Endodermal cell (in vitro differentiated cells): Measurements from ENCODE around the gene SPOCK1. TPM values are rescaled to one million over a fixed set of nuclear protein-coding genes. Genes with fewer than 3 reads are reported as not detected.

Experiments used
- DNase-seq: peaks from one replicate; pipeline ENCODE4 v3.0.0-alpha.2; 2017
- H3K27ac ChIP-seq: 2 replicates; pipeline ENCODE4 v1.5.1; 2013; ENCODE audit warnings: mild to moderate bottlenecking, low read depth, low read length, moderate library complexity
- H3K27me3 ChIP-seq: 2 replicates; pipeline ENCODE4 v1.6.1; 2013; ENCODE audit warnings: mild to moderate bottlenecking, low read length, moderate library complexity; ENCODE audit not compliant: insufficient read depth, control insufficient read depth, poor library complexity, severe bottlenecking
- H3K36me3 ChIP-seq: 2 replicates; pipeline ENCODE4 v1.7.0; 2013; ENCODE audit warnings: mild to moderate bottlenecking, low read length, moderate library complexity; ENCODE audit not compliant: control insufficient read depth, insufficient read depth
- H3K4me1 ChIP-seq: one replicate; pipeline ENCODE4 v1.7.0; 2013; ENCODE audit warnings: low read length; ENCODE audit not compliant: control insufficient read depth, insufficient read depth
- H3K4me3 ChIP-seq: 2 replicates; pipeline ENCODE4 v1.5.1; 2013; ENCODE audit warnings: mild to moderate bottlenecking, low read length, moderate library complexity
- H3K9ac ChIP-seq: 2 replicates; pipeline ENCODE4 v1.6.1; 2013; ENCODE audit warnings: mild to moderate bottlenecking, low read length, moderate library complexity; ENCODE audit not compliant: poor library complexity, severe bottlenecking; ENCODE audit errors: extremely low read depth
- H3K9me3 ChIP-seq: 2 replicates; pipeline ENCODE4 v1.6.1; 2013; ENCODE audit warnings: mild to moderate bottlenecking, low read length, moderate library complexity; ENCODE audit not compliant: control insufficient read depth
- H3K27ac Mint-ChIP-seq: 2 replicates; pipeline ENCODE4 v1.8.0; 2020; ENCODE audit warnings: mixed read lengths
- H3K27me3 Mint-ChIP-seq: 2 replicates; pipeline ENCODE4 v1.8.0; 2021; ENCODE audit warnings: mild to moderate bottlenecking, mixed read lengths; ENCODE audit not compliant: insufficient read depth
- H3K36me3 Mint-ChIP-seq: 2 replicates; pipeline ENCODE4 v1.8.0; 2020; ENCODE audit warnings: low read depth, mixed read lengths
- H3K4me1 Mint-ChIP-seq: 2 replicates; pipeline ENCODE4 v1.8.0; 2020; ENCODE audit warnings: mixed read lengths
- H3K4me3 Mint-ChIP-seq: 2 replicates; pipeline ENCODE4 v1.8.0; 2020; ENCODE audit warnings: mild to moderate bottlenecking, moderate library complexity, mixed read lengths
- H3K9me3 Mint-ChIP-seq: 2 replicates; pipeline ENCODE4 v1.8.0; 2020; ENCODE audit warnings: mild to moderate bottlenecking, mixed read lengths
- WGBS, 2 experiments: methylation state at CpG; one replicate each; pipeline versions ENCODE4 v1.1.5 to v1.1.7; 2013; ENCODE audit warnings: missing lambda C conversion rate in 2 of 2, mixed read lengths in 1 of 2; ENCODE audit not compliant: insufficient coverage in 1 of 2, insufficient read length in 1 of 2; 5-methylcytosine and 5-hydroxymethylcytosine counted together
- total RNA-seq, 2 donors: library from RNA; stranded (reverse); fragmentation: NEBNext Ultra II Directional in 1 of 2; extraction: Animal tissue kit (Norgen Biotek cat#: 25700) in 1 of 2; gene quantifications; 2 replicates in 1 of 2; 3 replicates in 1 of 2; pipeline ENCODE4 v1.2.1, GENCODE V29; 2021
- TF ChIP-seq, protein P1 (sequence below): fragments of 200-600 bp; sonication (generic); conservative IDR thresholded peaks from 2 replicates; pipeline ENCODE4 v1.5.0; 2021; ENCODE audit warnings: antibody characterized with exemption, mild to moderate bottlenecking

Gene SPOCK1
- total RNA-seq, 2 donors from 2014 or later: 25.8 to 39.8 TPM

DNA sequence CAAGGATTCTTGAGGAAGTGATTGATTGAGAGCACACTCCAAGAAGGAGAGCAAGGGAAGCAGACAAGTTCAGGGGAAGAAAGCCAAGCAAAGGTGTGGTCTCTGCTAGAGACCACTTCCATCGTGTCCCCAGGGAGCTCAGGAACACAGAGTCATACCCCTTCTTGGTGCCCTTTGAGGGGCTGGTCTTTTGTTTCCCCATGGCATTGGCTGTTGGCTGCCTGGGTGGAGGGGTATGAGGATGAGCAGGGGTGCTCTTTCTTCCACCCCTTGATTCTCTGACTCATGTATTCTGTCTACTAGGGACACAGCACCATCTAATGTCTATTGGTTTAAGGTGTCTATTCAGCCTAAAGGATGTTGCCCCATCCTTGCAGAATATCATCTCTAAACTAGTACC, 11.5 kb upstream of the SPOCK1 start:
- H3K4me1 Mint-ChIP-seq: peaks cover 8% of the 10 kb centered on the region
- peaks cover 5% of the 10 kb centered on the region for H3K27me3 Mint-ChIP-seq

GRCh38 chr5:137507150-137507549, 8.0 kb upstream of the SPOCK1 start:
- Mint-ChIP-seq H3K27me3 (peaks cover 14% of the 10 kb centered on the region), H3K36me3 (no peaks in the 10 kb centered on the region), H3K4me1 (no peaks in the 10 kb centered on the region), H3K27ac (no peak overlapping the region), H3K9me3 (no peaks in the 10 kb centered on the region), H3K4me3 (no peak overlapping the region)
- H3K4me1 ChIP-seq: no peaks in the 10 kb centered on the region
- 82% methylated on average over 4 of the region's 5 CpGs; no CpG with 5 or more reads in 1 of the 2 experiments for WGBS, 2 experiments
- H3K27me3 ChIP-seq: peaks cover 22% of the 10 kb centered on the region
- TF ChIP-seq, protein P1, sequence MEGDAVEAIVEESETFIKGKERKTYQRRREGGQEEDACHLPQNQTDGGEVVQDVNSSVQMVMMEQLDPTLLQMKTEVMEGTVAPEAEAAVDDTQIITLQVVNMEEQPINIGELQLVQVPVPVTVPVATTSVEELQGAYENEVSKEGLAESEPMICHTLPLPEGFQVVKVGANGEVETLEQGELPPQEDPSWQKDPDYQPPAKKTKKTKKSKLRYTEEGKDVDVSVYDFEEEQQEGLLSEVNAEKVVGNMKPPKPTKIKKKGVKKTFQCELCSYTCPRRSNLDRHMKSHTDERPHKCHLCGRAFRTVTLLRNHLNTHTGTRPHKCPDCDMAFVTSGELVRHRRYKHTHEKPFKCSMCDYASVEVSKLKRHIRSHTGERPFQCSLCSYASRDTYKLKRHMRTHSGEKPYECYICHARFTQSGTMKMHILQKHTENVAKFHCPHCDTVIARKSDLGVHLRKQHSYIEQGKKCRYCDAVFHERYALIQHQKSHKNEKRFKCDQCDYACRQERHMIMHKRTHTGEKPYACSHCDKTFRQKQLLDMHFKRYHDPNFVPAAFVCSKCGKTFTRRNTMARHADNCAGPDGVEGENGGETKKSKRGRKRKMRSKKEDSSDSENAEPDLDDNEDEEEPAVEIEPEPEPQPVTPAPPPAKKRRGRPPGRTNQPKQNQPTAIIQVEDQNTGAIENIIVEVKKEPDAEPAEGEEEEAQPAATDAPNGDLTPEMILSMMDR: no peak
- no peak overlapping the region for H3K9ac ChIP-seq
- H3K27ac ChIP-seq: no peak overlapping the region
- no peak for DNase-seq
- no peaks in the 10 kb centered on the region for H3K9me3 ChIP-seq
- H3K4me3 ChIP-seq: no peak overlapping the region
- no peaks in the 10 kb centered on the region for H3K36me3 ChIP-seq

More for the DNA sequence above, 11.5 kb upstream of the SPOCK1 start:
- H3K27me3 ChIP-seq: no peaks in the 10 kb centered on the region
- H3K9ac ChIP-seq: no peak overlapping the region
- H3K4me1 ChIP-seq: no peaks in the 10 kb centered on the region
- DNase-seq: no peak
- Mint-ChIP-seq H3K27ac (no peak overlapping the region), H3K36me3 (no peaks in the 10 kb centered on the region), H3K9me3 (no peaks in the 10 kb centered on the region), H3K4me3 (no peak overlapping the region)
- TF ChIP-seq, protein P1: no peak
- no peaks in the 10 kb centered on the region for H3K36me3 ChIP-seq
- no peak overlapping the region for H3K4me3 ChIP-seq
- WGBS, 2 experiments: 84% methylated on average over 1 of the region's 1 CpG; no CpG with 5 or more reads in 1 of the 2 experiments
- H3K27ac ChIP-seq: no peak overlapping the region
- H3K9me3 ChIP-seq: no peaks in the 10 kb centered on the region

DNA sequence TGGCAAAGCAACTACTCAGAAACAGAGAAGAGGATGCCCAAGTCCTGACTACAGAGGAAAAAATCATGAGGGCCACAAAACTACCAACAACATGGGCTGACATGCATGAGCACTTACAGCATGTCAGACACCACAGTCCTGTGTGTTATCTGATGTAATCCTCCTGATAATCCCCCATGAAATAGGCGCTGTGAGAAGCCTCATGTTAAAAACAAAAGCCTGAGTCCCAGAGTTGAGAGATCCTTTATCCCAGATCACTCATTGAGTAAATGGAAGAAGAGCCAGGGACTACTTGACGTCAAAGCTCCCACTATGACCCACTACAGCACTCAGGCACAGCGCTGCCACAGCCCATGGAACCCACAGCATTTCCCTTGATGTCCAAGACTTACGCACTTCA, 7.2 kb upstream of the SPOCK1 start:
- Mint-ChIP-seq H3K27me3 (peaks cover 9% of the 10 kb centered on the region), H3K4me3 (no peak overlapping the region), H3K27ac (no peak overlapping the region), H3K9me3 (no peaks in the 10 kb centered on the region), H3K4me1 (no peaks in the 10 kb centered on the region), H3K36me3 (no peaks in the 10 kb centered on the region)
- Histone ChIP-seq H3K4me3 (no peak overlapping the region), H3K4me1 (no peaks in the 10 kb centered on the region), H3K9ac (no peak overlapping the region), H3K27me3 (peaks cover 28% of the 10 kb centered on the region), H3K27ac (no peak overlapping the region), H3K36me3 (no peaks in the 10 kb centered on the region), H3K9me3 (no peaks in the 10 kb centered on the region)
- DNase-seq: no peak
- 92 to 100% methylated on average over 2 to 4 of the region's 4 CpGs for WGBS, 2 experiments
- TF ChIP-seq, protein P1: no peak
